AG04449 (cell line): Measurements from ENCODE around the gene LRFN5.

Experiments used
- CTCF ChIA-PET: fragments of 350-600 bp; formaldehyde crosslinking; extraction: SDS; loops from one replicate; lab custom pipeline; 2021; ENCODE audit warnings: antibody characterized with exemption; lab: Yijun Ruan, JAX
- POLR2A ChIA-PET: fragments of 400-600, 350-600 bp; formaldehyde crosslinking; extraction: SDS; loops from one replicate; lab custom pipeline; 2020; ENCODE audit warnings: antibody characterized with exemption, inconsistent platforms; lab: Yijun Ruan, JAX
- DNase-seq: peaks from one replicate; pipeline ENCODE4 v3.0.0-alpha.2; 2010; ENCODE audit warnings: low read depth, low spot score
- H3K4me3 ChIP-seq: 2 replicates; pipeline ENCODE4 v1.5.1; 2011; ENCODE audit warnings: low read depth, mild to moderate bottlenecking, control low read depth, low read length
- TF ChIP-seq, protein P1 (sequence below): IDR thresholded peaks from one replicate; pipeline ENCODE4 v1.5.1; 2011; ENCODE audit warnings: mild to moderate bottlenecking, moderate library complexity, low read length, control low read depth, inconsistent platforms; ENCODE audit not compliant: insufficient read depth; ENCODE audit errors: missing control alignments

The LRFN5 gene

GRCh38 chr14:41758011-41758665, 151.5 kb downstream of the LRFN5 start:
- H3K4me3 ChIP-seq, result no peak overlapping the region
- no peak for DNase-seq
- ChIA-PET POLR2A (no interaction called here), CTCF (no interaction called here)
- TF ChIP-seq, protein P1, sequence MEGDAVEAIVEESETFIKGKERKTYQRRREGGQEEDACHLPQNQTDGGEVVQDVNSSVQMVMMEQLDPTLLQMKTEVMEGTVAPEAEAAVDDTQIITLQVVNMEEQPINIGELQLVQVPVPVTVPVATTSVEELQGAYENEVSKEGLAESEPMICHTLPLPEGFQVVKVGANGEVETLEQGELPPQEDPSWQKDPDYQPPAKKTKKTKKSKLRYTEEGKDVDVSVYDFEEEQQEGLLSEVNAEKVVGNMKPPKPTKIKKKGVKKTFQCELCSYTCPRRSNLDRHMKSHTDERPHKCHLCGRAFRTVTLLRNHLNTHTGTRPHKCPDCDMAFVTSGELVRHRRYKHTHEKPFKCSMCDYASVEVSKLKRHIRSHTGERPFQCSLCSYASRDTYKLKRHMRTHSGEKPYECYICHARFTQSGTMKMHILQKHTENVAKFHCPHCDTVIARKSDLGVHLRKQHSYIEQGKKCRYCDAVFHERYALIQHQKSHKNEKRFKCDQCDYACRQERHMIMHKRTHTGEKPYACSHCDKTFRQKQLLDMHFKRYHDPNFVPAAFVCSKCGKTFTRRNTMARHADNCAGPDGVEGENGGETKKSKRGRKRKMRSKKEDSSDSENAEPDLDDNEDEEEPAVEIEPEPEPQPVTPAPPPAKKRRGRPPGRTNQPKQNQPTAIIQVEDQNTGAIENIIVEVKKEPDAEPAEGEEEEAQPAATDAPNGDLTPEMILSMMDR, result no peak

GRCh38 chr14:41761204-41761603, 154.5 kb downstream of the LRFN5 start:
- ChIA-PET CTCF (no interaction called here), POLR2A (no interaction called here)
- H3K4me3 ChIP-seq, result no peak overlapping the region
- DNase-seq, result no peak
- TF ChIP-seq, protein P1, result no peak

DNA sequence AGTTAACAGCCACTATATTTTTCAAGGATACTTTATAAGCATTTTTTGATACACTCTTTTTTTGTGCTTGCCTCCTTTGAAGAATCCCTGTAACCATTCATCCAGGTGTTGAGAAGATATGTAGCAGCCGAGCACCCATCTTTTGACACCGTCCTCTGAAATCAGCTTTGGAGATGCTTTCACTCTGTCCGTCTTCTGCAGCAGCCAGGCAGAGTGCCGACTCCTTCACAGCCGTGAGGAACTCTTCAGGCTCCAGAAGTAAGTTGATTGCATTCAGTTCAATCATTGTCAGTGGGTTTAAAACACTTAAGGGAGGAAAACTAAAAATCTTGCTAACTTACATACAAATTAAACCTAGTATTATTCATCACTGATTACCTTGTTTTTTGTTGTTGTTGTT, 160.1 kb downstream of the LRFN5 start:
- CTCF ChIA-PET, result no interaction called here
- POLR2A ChIA-PET, result no interaction called here
- TF ChIP-seq, protein P1, result no peak
- no peak overlapping the region for H3K4me3 ChIP-seq
- no peak for DNase-seq

DNA sequence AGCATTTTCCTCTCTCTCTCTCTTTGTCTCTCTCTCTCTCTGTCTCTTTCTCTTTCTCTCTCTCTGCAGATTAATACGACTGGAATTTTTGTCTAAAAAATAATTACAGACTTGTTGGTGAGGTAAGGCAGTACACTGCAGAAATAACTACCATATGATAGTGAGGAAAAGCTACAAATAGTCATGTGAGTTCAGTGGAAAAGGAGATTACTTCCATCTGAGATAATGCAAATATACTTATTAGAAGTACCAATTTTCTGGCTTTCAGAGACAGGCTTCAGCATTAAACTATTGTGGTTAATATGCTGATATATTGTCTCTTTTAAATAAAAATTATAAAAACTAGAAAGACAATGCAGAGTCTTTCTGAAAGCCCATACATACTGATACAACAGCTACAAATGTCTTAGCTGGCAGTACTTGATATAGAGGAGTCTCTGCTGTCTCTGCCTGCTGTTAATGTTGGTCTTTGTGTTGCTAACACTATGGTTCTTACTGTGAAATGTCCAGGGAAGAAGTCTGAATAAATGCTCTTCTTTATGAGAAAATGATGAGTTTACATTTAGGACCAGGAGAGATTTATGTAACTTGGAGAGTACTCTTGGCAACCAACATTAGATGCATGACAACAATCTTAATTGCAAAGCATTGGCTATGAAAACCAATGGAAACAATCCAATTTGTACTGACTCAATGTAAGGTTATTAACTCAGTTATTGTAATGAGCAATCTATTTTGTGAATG, 167.0 kb downstream of the LRFN5 start:
- no peak for DNase-seq
- TF ChIP-seq, protein P1, result no peak
- H3K4me3 ChIP-seq, result no peak overlapping the region

DNA sequence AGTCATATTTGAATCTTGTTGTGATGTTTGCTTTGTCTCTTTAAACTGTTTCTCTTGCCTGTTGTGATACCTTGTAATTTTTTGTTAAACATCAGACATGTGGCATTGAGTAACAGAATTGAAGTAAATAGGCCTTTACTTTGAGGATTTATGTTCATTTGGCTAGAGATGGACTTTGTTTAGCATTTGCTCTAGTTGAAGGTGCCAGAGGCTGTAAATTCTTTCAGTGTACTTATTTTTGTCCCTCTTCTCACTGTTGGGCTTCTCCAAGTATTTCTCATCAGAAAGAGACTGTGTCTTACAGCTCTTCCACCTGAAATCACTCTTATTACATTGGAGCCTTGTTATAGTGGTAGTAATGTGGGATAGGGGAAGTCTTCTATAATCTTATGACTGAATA, 175.8 kb downstream of the LRFN5 start:
- POLR2A ChIA-PET, result no interaction called here
- TF ChIP-seq, protein P1, result no peak

More for the DNA sequence above, 167.0 kb downstream of the LRFN5 start:
- ChIA-PET POLR2A (no interaction called here), CTCF (no interaction called here)

DNA sequence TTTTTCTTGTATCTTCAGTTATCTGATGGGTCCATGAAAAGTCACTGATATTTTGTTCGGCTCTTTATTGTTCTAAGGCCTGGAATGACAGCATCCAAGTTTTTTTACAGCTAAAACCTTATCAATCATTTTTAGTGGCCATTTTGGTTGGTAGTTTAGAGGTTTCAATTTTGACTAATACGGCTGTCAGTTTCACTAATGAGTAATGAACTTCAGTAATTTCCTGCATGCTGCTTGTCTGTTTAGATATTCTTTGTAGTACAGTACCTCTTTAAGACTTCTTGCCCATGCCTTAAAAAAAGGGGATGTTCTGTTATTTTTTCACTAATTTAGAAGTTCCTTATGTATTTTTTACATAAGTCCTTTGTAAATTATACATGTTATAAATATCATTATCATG, 176.7 kb downstream of the LRFN5 start:
- ChIA-PET POLR2A (no interaction called here), CTCF (no interaction called here)
- no peak overlapping the region for H3K4me3 ChIP-seq
- DNase-seq, result no peak
- TF ChIP-seq, protein P1, result no peak

More for the DNA sequence above, 175.8 kb downstream of the LRFN5 start:
- CTCF ChIA-PET, result no interaction called here
- no peak for DNase-seq
- no peak overlapping the region for H3K4me3 ChIP-seq
